NCI-H2227 (cell line): ENCODE data around the gene PDCD4.

Experiments used
- DNase-seq: peaks from one replicate; lab custom pipeline; 2025; ENCODE audit not compliant: unreplicated experiment; lab: John Stamatoyannopoulos, UW

Gene PDCD4

DNA sequence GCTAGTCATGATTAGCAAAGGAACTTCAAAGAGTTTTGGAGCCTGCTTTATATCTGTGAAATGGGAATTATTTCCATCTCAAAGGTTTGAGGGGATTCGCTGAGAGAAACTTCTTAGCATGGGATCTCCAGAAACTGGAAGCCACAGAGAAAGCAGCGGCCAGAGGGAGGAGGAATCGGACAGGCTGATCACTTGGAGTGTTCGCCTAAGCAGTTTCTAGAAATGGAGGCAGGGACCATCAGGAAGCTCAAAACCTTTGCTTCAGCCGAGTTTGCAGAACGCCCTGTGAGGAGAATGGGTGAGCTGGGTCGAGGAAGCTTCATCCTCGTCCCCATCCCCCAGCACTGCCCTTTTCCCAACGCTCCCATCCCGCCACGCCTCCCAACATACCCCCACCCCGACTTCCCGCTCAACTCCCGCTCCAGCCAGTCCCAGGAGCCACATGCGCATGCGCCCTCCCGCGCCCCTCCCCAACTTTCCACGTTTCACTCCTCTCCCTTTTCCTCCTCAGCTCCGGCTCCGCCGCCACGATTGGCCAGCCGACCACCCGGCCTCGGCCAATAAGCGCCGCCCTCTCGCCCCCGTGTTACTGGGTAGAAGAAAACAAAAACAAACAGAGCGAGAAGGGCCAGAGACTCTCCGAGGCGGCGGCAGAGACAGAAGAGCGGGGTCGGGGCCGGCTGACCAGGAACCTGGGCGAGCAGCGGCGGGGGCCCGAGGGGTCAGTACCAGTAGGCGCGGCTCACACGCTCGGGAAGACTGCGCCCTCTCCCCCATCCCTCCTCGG is at the start of gene PDCD4:
PDCD4 (plus strand) TSS at position 631 of the 787 bp plus-strand sequence. CDS start 4,100 bp downstream, outside the sequence.
- peak; percentile 97 for DNase-seq

- DNase-seq: peak; percentile 71
Measured at GRCh38 chr10:110822035-110822711, 49.6 kb upstream of the PDCD4 start.

DNA sequence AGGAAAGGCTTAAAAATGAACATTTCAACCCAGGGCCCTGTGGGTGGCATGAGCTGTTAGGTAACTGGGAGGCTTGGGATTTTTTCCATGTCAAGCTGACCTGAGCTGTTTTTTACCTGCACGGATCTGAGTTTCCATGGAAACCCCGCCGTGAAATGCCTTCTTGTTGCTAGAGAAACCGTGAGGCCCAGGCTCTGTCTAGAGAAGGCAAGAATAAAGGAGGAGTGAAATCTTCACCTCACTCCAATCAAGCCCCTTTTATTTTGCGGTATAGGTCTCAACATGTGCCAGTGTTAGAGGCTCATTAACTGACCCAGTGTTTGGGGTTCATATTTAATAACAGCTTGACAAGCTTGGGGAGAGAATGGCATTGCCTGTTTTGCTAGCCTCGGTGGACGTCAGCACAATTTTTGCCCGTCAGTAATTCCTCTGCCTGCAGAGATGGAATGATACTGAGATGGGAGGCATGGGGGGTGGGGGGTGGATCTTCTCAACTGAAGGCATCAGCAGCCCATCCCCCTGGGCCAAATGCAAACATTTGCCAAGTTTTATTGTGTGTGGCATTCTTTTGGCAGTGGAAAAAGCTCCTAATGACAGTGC is 48.9 kb upstream of the PDCD4 start:
- DNase-seq: peak; percentile 90

DNA sequence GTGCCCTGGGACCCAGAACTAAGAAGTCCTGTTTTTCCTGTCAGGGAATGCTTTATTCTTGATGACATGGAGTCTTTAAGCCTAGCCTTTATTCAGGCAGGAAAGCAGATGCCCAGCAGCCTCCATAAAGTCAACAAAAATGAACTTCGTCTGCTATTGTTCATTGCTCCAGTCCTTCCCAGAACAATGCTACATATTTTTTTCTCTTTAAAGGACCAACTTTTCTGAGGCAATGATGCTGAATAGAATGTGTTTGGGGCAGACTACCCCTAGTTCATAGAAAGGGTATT is 47.6 kb upstream of the PDCD4 start:
- DNase-seq: no peak

DNA sequence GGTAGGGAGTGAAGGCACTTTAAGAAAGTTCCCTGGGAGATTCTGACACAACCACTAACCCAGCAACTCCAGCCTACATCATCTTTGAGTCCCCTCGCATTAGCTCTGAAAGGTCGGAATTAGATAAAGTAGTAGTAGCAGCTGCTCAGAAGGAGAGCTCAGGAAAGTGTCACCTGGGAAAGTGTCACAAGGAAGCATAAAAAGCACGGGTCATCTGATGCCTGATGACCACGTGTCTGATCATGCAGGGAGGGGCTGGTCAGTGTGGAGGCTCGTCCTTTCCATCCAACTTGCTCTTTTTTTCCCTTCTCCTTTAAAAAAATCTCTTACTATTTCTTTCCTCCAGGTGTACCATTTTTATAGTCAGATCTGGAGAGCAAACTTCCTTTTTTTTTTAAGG is 47.1 kb upstream of the PDCD4 start:
- no peak for DNase-seq

- DNase-seq: no peak
Measured at GRCh38 chr10:110825508-110825907, 46.2 kb upstream of the PDCD4 start.

GRCh38 chr10:110827410-110827809 is 44.3 kb upstream of the PDCD4 start:
- DNase-seq: no peak

DNA sequence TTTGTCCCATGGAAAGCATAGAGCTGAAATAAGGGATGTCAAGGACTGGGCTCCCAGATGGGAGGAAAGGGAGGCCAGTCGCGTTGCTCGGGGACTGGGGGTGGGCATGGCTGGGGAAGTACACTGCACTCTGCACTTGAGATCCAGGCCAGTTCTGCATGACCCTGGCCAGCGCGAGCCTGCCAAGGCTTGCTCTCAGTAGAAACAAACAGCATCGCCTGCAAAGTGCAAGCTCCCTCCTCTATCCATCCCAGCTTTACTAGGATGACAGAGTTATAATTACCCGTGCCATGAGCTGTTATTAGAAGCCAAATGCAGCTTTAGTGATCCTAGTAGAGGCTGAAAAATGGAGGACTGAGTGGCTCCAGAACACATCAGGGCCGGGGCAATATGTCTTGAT is 43.9 kb upstream of the PDCD4 start:
- peak; percentile 72 for DNase-seq

DNA sequence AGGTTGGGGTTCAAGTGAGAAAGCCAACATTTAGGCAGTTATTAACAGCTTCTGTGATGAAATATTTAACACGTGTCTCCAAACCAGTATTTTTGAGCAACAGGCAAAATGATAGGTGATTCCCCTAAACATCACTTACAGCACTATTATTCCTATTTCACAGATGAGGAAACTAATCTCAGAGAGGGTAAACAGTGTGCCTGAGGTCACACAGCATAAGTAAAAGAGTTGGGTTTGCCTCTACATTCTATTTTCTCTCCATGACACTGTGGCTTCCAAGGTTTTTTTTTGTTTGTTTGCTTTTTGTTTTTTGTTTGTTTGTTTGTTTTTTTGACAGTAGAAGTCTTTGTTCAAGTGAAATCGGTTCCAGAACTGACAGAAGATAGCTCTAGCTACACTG is 43.2 kb upstream of the PDCD4 start:
- no peak for DNase-seq

DNA sequence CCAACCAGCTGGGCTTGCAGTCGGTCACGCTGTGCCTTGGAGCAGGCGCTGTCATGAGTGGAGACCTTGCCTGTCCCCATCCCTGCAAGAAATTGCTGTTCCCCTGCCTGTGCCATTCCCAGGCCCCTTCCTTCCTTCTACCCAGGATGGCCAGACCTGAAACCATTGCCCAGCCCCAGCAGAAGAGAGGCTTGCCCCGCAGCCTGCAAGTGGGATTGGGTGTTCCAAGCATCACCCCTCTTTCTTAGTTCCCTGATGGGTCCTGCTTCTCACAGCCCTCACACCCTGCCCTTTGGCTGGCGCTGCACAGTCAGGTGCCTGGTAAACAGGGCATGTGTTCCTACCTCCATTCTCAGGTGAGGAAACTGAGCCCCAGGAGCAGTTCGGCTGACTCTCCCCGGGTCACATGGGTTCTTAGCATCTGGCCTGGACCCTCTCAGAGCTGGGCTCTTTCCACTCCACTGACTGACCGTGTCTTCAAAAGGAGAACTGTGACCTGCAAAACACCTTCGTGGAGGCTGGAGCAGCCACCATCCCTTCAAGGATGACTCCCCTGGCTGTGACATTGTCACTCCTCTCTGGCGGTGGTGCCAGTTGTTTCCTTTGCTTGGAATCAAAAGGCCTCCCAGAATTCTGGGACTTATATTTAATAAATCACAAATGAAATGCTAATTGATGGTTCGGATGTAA is 41.9 kb upstream of the PDCD4 start:
- no peak for DNase-seq

- DNase-seq: no peak
Measured at GRCh38 chr10:110833234-110833940, 38.3 kb upstream of the PDCD4 start.

DNA sequence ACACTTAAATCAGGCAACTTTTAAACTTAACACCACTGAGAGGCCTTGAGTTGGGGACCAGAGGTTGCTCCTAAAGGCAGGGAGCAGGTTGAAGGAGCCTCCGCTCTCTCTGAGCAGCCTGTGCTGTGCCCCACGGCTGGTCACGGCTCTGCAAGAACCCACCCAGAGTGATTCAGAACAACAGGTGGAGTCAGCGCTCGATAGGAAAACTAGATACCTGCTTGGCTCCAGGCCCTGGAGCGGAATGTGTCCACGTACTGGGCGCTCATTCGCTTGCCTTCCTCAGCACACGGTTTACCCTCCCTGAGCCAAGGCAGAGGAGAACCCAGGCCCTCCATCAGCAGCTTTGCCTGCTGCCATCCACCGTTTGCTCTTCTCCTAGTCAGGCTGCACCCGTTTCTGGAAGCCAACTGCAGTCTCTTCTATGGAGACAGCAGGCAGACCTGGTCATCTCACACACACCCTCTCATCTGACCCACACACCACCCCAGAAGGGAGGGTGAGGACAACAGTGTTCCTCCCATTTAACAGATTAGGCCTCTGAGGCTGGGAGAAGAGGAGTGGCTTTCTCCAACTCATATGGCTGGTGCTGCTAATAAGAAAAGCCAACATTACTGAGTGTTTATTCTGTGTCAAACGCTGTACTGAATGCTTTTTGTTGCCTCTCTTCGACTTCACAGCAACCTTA is 37.6 kb upstream of the PDCD4 start:
- no peak for DNase-seq

DNA sequence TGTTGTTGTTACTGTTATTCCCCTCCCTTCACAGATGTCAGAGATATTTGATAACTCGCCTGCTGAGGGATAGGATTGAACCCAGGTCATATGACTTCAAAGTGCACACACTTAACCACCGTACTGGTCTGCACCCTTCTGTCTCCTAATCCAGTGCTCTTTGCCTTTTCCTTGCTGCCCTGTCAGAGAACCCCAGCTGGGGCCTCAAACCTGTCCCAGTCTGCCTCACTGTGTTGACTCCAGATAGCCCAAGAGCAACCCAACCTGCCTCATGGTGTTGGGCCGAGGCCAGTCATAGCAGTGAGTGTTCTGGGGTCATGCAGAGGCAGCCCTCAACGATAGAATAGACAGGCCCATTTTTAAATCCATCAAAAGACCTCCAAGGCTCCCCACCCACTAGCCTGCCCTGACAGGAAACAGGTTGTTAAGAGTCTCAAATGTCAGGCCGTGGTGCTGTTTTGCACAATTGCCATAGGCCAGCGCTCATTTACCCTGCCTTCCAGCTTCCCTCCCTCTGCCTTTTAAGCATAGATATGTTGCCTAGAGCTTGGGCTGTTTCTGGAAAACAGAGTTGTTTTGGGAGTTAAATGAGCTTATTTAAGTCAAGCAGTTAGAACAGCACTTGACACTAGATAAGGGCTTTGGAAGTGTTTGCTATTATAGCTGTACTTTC is 37.0 kb upstream of the PDCD4 start:
- peak; percentile 62 for DNase-seq

- DNase-seq: no peak
Measured at GRCh38 chr10:110835841-110836240, 35.9 kb upstream of the PDCD4 start.

DNA sequence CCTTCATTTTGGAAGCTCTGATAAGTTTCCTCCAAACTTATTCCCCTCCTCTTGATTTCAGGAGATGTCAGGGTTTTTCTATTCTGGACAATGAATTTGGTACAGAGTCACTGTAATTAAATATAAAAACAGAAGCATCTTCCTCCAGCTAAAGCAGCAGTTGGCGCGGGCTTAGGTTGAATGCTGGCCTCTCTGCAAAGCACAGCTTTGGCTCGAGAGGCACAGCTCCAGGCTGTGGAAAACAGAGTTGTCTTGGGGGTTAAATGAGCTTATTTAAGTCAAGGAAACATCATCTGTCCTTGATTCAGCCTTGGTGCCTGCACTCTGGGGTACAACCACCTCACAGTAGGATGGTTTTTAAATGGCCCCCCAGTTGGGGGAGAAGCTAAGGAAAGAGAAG is 35.0 kb upstream of the PDCD4 start:
- DNase-seq: no peak

DNA sequence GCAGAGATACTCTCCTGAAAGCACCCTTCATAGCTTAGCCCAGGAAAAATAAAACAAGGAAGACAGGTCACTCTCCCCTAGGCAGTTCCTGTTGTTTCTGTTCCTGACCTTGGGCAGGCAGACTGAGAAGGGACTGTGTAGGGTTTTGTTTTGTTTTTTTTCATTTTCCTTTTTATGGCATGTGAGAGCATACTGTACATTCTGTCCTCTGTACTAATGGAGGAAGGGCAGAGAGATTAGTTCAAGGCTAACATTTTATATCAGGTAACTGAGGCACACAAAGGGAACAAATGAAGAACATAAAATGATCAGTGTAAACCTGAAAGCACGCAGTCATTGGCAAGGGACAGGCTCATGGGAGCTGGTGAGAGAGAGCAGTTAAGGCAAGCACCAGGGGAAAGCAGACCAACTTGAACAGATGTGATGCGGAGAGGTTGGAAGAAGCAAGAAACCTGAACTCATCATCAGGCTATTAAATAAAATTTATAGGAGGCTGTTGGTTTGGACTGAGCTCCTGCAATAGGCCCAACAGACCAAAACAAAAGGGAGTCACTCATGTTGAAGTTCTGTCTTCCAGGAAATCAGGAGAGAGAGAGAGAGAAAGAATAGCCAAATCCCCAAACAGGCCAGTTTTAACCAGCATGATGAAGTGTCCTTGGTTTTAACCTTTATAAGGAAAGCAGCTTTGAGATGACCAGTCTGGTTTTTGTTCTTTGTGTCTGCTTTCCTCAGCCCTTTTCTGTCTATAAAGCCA is 34.1 kb upstream of the PDCD4 start:
- no peak for DNase-seq

DNA sequence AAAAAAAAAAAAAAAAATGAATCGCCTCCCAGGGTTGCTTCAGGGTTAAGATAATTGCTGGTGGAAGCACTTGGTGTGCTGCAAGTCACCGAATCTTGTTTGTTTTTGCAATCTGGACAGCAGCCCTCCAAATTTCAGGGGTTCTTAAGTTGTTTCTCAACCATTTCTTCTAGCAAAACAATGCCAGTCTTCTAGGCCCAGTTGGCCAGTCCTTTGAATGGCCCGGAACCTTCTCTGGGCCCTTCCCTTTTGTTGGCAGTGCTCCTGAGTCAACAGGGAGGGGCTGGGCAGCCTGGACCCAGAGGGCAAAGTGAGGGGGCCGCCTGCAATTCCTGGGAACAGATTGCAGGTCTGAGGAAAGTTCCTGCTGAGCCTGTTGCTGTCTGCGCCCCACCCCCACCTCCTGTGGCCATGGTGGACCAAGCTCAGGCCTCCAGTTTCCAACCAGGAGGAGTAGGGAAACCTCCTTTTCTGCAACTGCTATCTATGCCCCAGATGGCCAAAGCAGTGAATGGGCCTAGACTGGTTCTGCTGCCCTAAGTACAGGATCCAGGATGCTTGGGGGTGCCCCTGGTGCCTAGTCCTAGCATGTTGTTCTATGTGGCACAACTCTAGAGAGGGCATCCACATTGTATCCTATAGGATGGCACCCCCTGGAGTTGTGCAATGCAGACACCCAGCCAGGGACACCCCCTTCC is 31.4 kb upstream of the PDCD4 start:
- no peak for DNase-seq

DNA sequence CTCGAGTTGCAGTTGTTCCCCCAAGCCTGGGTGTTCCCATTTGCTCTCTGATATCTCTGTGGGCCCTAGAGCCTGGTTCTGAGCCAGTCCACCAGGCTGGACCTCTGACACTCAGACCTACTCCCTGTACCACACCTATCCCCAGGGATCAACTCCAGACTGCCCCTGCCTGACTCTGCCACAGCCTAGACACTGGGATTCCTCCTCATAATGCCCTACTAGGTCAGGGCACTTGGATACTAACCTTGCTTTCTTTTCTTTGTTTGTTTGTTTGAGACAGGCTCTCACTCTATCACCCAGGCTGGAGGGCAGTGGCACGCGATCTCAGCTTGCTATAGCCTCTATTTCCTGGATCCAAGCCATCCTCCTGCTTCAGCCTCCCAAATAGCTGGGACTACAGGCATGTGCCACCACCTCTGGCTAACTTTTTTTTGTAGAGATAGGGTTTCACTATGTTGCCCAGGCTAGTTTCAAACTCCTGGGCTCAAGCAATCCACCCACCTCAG is 30.8 kb upstream of the PDCD4 start:
- DNase-seq: no peak
